Smooth muscle cell (in vitro differentiated cells): ENCODE measurements around the gene KLHL22. TPM values are rescaled to one million over a fixed set of nuclear protein-coding genes. Genes with fewer than 3 reads are reported as not detected.

Experiments used
- DNase-seq: peaks from one replicate; lab custom pipeline; 2025; ENCODE audit not compliant: unreplicated experiment; lab: John Stamatoyannopoulos, UW
- H2AFZ ChIP-seq: fragments of 200-600 bp; sonication (generic); 2 replicates; pipeline ENCODE4 v1.6.0; 2016; ENCODE audit warnings: antibody characterized with exemption, low read depth, mild to moderate bottlenecking
- H3F3A ChIP-seq: fragments of 200-600 bp; sonication (generic); 2 replicates; pipeline ENCODE4 v1.6.0; 2017; ENCODE audit warnings: antibody characterized with exemption, low read depth
- H3K27ac ChIP-seq: fragments of 200-600 bp; sonication (generic); 2 replicates; pipeline ENCODE4 v1.5.1; 2016; ENCODE audit warnings: low read depth, mild to moderate bottlenecking
- H3K27me3 ChIP-seq: fragments of 200-600 bp; sonication (generic); 2 replicates; pipeline ENCODE4 v1.6.1; 2016; ENCODE audit warnings: low read depth, mild to moderate bottlenecking
- H3K36me3 ChIP-seq: fragments of 200-600 bp; sonication (generic); 2 replicates; pipeline ENCODE4 v1.5.1; 2016; ENCODE audit warnings: low read depth
- H3K4me1 ChIP-seq: fragments of 200-600 bp; sonication (generic); 2 replicates; pipeline ENCODE4 v1.5.1; 2016; ENCODE audit warnings: low read depth
- H3K4me2 ChIP-seq: fragments of 200-600 bp; sonication (generic); 2 replicates; pipeline ENCODE4 v1.6.0; 2016; ENCODE audit warnings: mild to moderate bottlenecking
- H3K4me3 ChIP-seq: fragments of 200-600 bp; sonication (generic); 2 replicates; pipeline ENCODE4 v1.5.1; 2016; ENCODE audit warnings: mild to moderate bottlenecking
- H3K79me2 ChIP-seq: fragments of 200-600 bp; sonication (generic); 2 replicates; pipeline ENCODE4 v1.6.0; 2016; ENCODE audit warnings: low read depth, mild to moderate bottlenecking
- H3K9ac ChIP-seq: fragments of 200-600 bp; sonication (generic); 2 replicates; pipeline ENCODE4 v1.6.0; 2016; ENCODE audit warnings: low read depth
- H3K9me3 ChIP-seq: fragments of 200-600 bp; sonication (generic); replicated peaks from 2 replicates; pipeline ENCODE4 v1.5.1; 2016; ENCODE audit warnings: low read depth
- H4K20me1 ChIP-seq: fragments of 200-600 bp; sonication (generic); 2 replicates; pipeline ENCODE4 v1.6.0; 2016; ENCODE audit warnings: low read depth
- WGBS: methylation state at CpG from one replicate; pipeline ENCODE4 v1.1.7; 2016; ENCODE audit warnings: low lambda C conversion rate; 5-methylcytosine and 5-hydroxymethylcytosine counted together
- polyA plus RNA-seq: library from polyadenylated mRNA; unstranded; fragments of >200 nt; fragmentation: Nextera tagmentation; extraction: Ambion mirVana; gene quantifications from 2 replicates; pipeline ENCODE4 v1.2.1, GENCODE V29; 2016
- total RNA-seq: library from RNA; depleted of rRNA; stranded (reverse); fragments of >200 nt; gene quantifications from 2 replicates; pipeline ENCODE4 v1.2.3, GENCODE V29; 2014
- TF ChIP-seq, protein P1 (sequence below): fragments of 200-600 bp; sonication (generic); IDR thresholded peaks from 2 replicates; pipeline ENCODE4 v1.5.1; 2017; ENCODE audit warnings: borderline replicate concordance, mild to moderate bottlenecking, antibody characterized with exemption; ENCODE audit not compliant: insufficient read depth, poor library complexity, severe bottlenecking

Gene KLHL22
- total and polyA plus RNA-seq, 2 experiments from 2014 or later: 17.1 to 27.3 TPM

DNA sequence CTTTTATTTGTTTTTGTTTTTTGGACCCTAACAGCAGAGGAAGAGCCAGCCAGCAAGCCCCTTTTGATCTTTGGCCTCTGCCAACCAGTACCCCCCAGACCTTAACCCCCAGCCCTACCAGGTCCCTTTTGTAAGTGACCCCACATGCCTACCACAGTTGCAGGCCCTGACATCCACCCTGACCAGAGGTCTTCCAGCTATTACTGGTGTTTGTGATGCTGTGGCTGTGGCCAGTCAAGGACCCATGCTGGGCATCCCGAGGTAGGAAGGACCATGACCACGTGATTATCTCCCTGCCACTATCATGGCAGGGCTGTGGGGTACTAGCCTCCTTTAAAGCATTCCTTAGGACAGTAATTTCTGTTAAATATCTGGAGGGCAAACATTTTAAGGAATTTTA lies 20.8 kb upstream of the KLHL22 start:
- no peak overlapping the region for H3K4me3 ChIP-seq
- WGBS: 94% methylated on average over 2 of the region's 2 CpGs
- H3K36me3 ChIP-seq: no peaks in the 10 kb centered on the region
- H3F3A ChIP-seq: peaks cover 21% of the 10 kb centered on the region
- TF ChIP-seq, protein P1, sequence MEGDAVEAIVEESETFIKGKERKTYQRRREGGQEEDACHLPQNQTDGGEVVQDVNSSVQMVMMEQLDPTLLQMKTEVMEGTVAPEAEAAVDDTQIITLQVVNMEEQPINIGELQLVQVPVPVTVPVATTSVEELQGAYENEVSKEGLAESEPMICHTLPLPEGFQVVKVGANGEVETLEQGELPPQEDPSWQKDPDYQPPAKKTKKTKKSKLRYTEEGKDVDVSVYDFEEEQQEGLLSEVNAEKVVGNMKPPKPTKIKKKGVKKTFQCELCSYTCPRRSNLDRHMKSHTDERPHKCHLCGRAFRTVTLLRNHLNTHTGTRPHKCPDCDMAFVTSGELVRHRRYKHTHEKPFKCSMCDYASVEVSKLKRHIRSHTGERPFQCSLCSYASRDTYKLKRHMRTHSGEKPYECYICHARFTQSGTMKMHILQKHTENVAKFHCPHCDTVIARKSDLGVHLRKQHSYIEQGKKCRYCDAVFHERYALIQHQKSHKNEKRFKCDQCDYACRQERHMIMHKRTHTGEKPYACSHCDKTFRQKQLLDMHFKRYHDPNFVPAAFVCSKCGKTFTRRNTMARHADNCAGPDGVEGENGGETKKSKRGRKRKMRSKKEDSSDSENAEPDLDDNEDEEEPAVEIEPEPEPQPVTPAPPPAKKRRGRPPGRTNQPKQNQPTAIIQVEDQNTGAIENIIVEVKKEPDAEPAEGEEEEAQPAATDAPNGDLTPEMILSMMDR: no peak
- H3K79me2 ChIP-seq: peaks cover 98% of the 10 kb centered on the region
- H3K4me1 ChIP-seq: no peaks in the 10 kb centered on the region
- H3K27ac ChIP-seq: peak overlapping the region; percentile 59
- no peak overlapping the region for H2AFZ ChIP-seq
- no peak overlapping the region for H3K9ac ChIP-seq
- no peaks in the 10 kb centered on the region for H3K27me3 ChIP-seq
- H4K20me1 ChIP-seq: peaks cover 96% of the 10 kb centered on the region
- no peaks in the 10 kb centered on the region for H3K9me3 ChIP-seq
- DNase-seq: no peak
- H3K4me2 ChIP-seq: no peak overlapping the region

DNA sequence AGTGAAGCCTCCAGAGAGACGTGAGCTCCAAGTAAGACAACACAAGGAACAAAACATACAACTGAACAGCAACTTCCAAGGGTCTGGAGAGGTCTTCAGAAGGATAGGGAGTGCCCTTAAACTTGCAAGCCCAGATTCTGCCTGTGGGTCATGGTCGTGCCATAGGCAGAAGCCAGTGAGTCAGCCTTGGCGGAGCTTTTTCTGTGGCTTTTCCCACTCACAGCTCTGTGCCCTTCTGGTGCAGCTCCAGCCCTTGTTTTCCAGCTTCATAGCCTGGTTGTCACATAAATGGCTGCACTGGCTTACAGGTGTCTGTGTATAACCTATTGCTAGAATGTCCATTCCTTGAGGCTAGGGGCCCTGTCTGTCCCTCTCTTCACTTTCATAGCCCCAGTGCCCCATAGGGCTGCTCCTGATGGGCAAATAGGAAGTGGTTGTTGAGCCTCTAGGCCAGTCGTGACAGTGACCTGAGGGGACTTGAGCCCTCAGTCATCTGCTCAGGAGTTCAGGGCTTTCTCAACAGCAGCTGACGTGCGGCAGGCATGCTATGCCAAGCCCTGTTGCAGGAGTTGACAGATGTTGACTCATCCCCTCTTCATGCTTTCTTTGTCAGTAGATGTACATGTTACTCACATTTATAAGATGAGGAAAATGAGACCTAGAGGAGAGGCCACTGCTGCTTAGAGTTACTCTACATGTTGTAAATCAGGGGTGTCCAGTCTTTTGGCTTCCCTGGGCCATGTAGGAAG lies 19.2 kb upstream of the KLHL22 start:
- no peaks in the 10 kb centered on the region for H3K36me3 ChIP-seq
- H2AFZ ChIP-seq: no peak overlapping the region
- H3K9me3 ChIP-seq: no peaks in the 10 kb centered on the region
- WGBS: 36% methylated on average over 6 of the region's 6 CpGs
- peak overlapping the region; percentile 60 for H3K4me2 ChIP-seq
- H3K9ac ChIP-seq: peak overlapping the region; percentile 72
- H3K79me2 ChIP-seq: peaks cover 98% of the 10 kb centered on the region
- H3F3A ChIP-seq: peaks cover 23% of the 10 kb centered on the region
- no peaks in the 10 kb centered on the region for H3K27me3 ChIP-seq
- peaks cover 96% of the 10 kb centered on the region for H4K20me1 ChIP-seq
- DNase-seq: no peak
- H3K4me1 ChIP-seq: peaks cover 10% of the 10 kb centered on the region
- H3K27ac ChIP-seq: peak overlapping the region; percentile 96
- TF ChIP-seq, protein P1: no peak
- H3K4me3 ChIP-seq: no peak overlapping the region

DNA sequence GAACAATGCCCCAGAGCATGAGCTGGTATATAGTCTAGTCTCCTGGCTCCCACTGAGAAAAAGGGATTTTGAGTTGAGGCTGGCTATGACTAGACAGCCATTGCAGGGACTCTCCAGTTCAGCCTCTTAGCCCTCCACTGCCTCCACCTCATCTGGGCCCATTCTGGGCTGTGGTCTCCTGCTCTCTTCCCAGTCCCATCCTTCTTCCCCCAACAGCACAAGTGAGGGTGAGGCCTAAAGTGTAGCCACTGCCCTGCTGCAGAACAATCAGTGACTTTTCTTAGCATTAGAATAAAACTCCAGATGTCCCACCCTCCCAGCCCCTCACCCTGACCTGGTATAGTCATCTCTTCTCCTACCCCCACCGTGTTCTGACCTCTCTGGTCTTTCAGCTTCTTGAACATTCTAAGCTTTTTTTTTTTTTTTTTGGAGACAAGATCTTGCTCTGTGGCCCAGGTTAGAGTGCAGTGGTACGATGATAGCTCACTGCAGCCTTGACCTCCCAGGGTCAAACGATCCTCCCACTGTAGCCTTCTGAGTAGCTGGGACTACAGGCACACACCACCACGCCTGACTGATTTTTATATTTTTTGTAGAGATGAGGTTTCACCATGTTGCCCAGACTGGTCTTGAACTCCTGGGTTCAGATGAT lies 16.1 kb upstream of the KLHL22 start:
- 75% methylated on average over 4 of the region's 4 CpGs for WGBS
- Histone ChIP-seq H3K79me2 (peaks cover 80% of the 10 kb centered on the region), H4K20me1 (peaks cover 68% of the 10 kb centered on the region), H3K9me3 (no peaks in the 10 kb centered on the region), H3K36me3 (no peaks in the 10 kb centered on the region), H3F3A (peaks cover 22% of the 10 kb centered on the region), H3K4me3 (no peak overlapping the region), H3K4me2 (peak overlapping the region; percentile 6), H3K27ac (peak overlapping the region; percentile 100), H3K27me3 (no peaks in the 10 kb centered on the region), H2AFZ (no peak overlapping the region), H3K9ac (no peak overlapping the region), H3K4me1 (peaks cover 25% of the 10 kb centered on the region)
- DNase-seq: no peak
- TF ChIP-seq, protein P1: no peak
